HG03280 (cell line): Measurements from ENCODE around the gene POLR2A.

ENCODE experiments used
- ATAC-seq: cut with Tn5 transposase; IDR thresholded peaks from one replicate; pipeline ENCODE4 v1.9.1; 2021; ENCODE audit warnings: mild to moderate bottlenecking, moderate library complexity; ENCODE audit not compliant: unreplicated experiment

Gene POLR2A

GRCh38 chr17:7484067-7484918, at the start of gene POLR2A:
Gene POLR2A (plus strand): TSS chr17:7484366.
- peak; percentile 61 for ATAC-seq

GRCh38 chr17:7435676-7436555, 48.2 kb upstream of the POLR2A start:
- ATAC-seq: peak; percentile 17

- ATAC-seq: no peak
Observed at GRCh38 chr17:7436556-7437368, 47.4 kb upstream of the POLR2A start.

- no peak for ATAC-seq
Observed at GRCh38 chr17:7437369-7437863, 46.8 kb upstream of the POLR2A start.

- no peak for ATAC-seq
Observed at GRCh38 chr17:7437950-7438614, 46.1 kb upstream of the POLR2A start.

- no peak for ATAC-seq
Observed at GRCh38 chr17:7438656-7439460, 45.3 kb upstream of the POLR2A start.

- no peak for ATAC-seq
Observed at GRCh38 chr17:7439462-7440112, 44.6 kb upstream of the POLR2A start, which contains the start of gene FGF11. Gene FGF11 (plus strand): TSS chr17:7439512. CDS start chr17:7439621, 109 bp downstream.

- no peak for ATAC-seq
Observed at GRCh38 chr17:7440113-7440833, 43.9 kb upstream of the POLR2A start.

GRCh38 chr17:7440834-7441195, 43.4 kb upstream of the POLR2A start:
- ATAC-seq: no peak

GRCh38 chr17:7441266-7441665, 42.9 kb upstream of the POLR2A start:
- no peak for ATAC-seq

- no peak for ATAC-seq
Observed at GRCh38 chr17:7442142-7442541, 42.0 kb upstream of the POLR2A start.

GRCh38 chr17:7443499-7444485, 40.4 kb upstream of the POLR2A start:
- ATAC-seq: no peak

GRCh38 chr17:7444682-7445618, 39.2 kb upstream of the POLR2A start, which contains the start of gene CHRNB1:
Gene CHRNB1 (plus strand): TSS chr17:7445061. CDS start chr17:7445128, 67 bp downstream.
- no peak for ATAC-seq

GRCh38 chr17:7445619-7445968, 38.6 kb upstream of the POLR2A start:
- no peak for ATAC-seq

- no peak for ATAC-seq
Observed at GRCh38 chr17:7448461-7448860, 35.7 kb upstream of the POLR2A start.

GRCh38 chr17:7459961-7460545, 24.1 kb upstream of the POLR2A start:
- ATAC-seq: no peak
